DMS53 treated with DMSO at 0.1 percent for 48 hours (cell line): ENCODE results near the gene ALCAM.
"Not testable (repeated sequence)": the region's sequence is repeated elsewhere in the genome, so short reads cannot be mapped to it uniquely, and the experiment has no call there.

Experiments
- DNase-seq: peaks from one replicate; lab custom pipeline; 2025; ENCODE audit not compliant: unreplicated experiment; lab: John Stamatoyannopoulos, UW

Gene ALCAM

DNA sequence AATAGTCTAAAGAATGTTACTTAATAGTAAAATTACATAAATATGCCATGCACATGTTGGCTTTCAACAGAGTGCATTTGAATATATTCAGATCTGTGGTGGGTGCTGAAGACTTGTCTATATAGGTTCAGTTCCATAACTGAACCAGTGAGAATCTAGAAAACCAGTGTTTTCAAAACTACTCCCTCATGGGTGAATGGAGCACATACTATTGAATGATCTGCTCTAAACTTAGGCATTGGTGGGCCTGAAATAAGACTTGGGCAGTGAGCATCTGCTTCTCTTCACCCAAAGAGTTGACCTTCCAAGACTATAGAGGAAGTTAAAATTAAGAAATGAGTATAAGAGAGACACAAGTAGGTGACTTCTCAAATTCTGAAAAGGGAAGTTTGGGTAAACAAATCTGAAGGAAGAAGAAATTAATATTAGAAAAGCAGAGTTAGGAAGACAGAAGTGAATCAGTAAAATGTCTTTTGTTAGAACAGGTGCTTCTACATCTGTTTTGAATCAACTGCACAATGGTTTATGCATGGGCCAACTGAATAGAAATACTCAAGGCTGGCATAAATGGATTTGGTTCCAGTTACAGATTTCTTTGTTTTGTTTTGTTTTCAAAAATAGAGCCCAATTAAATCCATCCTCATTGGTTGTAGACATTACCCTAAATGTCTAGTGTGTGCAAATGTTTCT, 19.3 kb downstream of the ALCAM start:
- DNase-seq: no peak

DNA sequence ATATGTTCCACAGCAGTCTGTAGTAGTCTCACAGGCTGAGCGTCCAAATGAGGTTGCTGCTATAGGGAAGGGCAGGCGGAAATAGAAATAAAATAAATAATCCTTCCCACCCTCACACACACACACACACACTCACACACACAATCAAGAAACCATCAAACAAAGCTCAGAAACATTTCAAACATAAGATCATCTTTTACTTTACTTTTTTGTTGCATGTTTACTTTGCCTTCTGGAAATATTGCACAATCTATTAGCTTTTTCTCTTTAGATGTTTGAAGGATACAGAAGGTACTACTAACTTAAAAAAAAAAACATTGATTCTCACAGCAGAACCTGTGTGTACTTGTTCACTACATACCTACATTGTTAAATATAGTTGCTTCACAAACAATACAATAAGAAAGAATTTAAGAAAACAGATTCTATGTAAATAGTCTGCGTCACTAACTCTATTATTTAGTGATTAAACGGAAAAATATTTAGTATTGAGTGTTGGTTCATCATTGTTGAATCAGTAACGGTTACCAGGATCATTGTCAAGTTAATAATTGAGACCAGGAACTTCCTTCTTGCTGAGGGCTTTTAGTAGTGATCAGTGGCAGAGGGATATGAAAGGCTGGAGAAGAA, 20.5 kb downstream of the ALCAM start:
- DNase-seq: peak; percentile 63

DNA sequence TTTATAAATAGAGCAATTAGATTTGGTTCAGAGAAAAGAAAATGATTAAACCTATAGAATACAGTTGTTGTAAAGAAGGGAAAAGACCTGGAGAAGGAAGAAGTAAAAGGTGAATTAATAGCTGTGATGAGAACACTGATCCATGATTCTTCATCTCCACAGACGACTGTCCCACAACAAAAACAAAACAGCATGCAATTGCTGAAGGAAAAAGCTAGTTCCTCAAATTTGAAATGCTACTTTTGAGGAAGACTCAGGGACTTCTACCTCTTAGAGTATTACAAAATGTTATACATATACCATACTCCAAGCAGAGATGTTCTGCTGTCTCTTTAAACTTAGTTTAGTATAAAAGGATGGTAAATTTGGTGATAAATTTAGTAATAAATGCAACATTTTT, 21.5 kb downstream of the ALCAM start:
- no peak for DNase-seq

DNA sequence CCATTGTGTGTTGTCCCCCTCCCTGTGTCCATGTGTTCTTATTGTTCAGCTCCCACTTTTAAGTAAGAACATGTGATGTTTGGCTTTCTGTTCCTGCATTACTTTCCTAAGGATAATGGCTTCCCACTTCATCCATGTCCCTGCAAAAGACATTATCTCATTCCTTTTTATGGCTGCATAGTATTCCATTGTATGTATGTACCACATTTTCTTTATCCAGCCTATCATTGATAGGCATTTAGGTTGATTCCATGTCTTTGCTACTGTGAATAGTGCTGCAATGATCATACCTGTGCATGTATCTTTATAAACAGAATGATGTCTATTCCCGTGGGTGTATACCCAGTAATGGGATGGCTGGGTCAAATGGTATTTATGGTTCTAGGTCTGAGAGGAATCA, 23.1 kb downstream of the ALCAM start:
- DNase-seq: not testable (repeated sequence)

DNA sequence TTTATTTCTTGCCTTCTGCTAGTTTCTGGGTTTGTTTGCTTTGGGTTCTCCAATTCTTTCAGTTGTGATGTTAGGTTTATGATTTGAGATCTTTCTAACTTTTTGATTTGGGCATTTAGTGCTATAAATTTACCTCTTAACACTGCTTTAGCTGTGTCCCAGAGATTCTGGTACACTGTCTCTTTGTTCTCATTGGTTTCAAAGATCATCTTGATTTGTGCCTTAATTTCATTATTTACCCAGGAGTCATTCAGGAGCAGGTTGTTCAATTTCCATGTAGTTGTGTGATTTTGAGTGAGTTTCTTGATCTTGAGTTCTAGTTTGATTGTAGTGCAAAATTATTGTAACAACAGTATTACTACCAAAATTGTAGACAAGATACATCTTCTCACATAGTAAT, 25.9 kb downstream of the ALCAM start:
- DNase-seq: not testable (repeated sequence)

DNA sequence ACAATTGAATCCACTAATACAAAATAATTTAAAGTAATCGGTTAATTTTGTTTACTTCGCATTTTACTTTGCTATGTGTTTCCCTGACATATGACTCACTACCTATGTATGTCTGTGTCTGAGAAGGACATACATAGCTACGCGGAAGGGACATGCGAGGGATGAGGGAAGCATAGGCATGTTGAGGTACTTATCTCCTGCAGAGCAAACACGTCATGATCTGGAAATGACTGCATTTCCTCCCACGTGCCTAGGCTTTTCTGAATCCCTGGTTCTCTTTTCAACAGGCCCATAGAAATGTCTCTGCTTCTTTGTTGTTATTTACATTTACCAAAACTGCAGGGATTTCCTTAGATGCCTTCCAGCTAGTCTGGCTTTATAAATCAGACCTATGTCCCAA, 27.5 kb downstream of the ALCAM start:
- no peak for DNase-seq

DNA sequence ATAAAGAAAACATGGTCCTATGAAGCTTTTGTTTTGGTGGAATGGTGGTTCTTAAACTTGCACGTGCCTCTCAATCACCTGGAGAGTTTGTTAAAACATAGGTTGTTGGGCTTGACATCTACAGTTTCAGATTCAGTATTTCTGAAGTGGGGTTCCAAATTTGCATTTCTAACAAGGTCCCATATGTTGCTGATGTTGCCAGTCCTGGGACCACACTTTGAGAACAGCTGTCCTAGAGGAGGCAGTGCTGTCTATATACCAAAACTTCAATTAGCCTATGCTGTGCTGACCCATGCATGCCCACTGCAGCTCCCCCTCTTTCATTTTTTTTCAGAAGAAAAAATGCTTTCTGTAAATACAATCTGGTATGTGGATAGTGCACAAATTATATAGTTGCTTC, 31.3 kb downstream of the ALCAM start:
- DNase-seq: no peak

DNA sequence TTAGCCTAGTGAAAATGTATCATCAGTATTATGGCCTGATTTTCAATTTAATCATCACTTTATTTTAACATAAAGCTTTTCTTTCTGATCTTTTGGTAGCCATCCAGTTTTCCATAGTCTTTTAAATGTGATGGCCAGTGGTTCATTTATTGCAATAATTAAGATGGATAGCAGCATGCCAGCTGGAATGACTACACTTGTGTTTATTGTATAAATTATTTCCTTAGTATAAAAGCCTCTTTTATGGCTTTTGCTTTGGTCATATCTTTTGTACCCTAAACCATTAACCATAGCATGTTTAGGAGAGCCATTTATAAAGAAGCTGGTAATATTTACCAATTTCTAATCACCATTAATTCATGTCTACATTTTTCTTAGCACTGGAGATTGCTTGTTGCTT, 31.7 kb downstream of the ALCAM start:
- DNase-seq: no peak

DNA sequence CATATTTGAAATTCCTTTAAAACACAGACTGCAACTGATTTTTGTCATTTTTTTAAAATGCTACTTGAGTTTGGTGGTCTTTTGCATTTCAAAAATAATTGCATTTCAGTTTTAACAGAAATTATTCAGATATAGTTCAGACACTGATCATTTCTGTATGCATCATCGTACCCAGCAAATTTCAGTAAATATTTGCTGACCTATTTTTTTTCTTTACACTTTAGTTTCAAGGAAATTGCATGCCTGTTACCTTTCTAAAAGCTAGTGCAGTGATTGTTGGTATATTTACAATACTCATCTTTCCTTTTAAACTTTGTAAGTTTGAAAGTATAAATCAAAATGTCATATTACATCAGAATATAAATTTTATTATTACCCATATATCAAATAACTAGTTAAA, 32.4 kb downstream of the ALCAM start:
- DNase-seq: peak; percentile 8

DNA sequence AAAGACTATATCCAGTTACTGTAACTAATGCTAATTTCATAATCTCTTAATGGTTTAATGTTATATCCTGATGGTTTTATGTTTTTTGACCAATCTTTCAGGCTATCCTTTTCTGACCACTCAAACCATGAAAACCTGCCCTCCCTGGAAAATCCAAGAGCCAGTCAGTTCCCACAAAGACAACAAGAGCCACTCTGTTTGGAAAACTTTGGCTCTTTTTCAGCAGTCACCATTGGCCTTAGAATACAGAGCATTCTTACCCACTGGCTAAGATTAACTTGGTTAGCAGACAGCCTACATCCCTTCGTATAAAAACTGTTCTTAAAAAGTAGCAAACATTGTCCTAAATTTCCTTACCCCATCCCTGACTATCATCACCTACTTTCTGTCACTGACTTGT, 32.9 kb downstream of the ALCAM start:
- DNase-seq: no peak

DNA sequence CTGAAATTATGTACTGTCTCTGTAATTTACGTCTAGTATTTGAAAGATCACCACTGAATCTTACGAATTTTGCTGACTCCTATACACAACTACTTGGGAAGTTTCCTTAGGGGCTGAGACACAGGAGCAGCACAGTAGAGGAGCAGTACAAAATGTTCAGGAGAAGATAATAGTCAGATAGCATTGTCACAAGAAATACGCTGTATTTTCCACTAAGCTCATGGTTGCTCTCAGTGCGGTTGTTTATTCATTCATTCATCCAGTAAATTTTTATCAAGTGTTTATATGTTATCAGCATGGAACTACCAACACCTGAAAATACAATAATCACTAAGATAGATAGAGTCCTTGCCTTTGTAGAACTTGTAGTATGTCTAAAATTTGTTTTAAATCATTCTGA, 34.5 kb downstream of the ALCAM start:
- no peak for DNase-seq

DNA sequence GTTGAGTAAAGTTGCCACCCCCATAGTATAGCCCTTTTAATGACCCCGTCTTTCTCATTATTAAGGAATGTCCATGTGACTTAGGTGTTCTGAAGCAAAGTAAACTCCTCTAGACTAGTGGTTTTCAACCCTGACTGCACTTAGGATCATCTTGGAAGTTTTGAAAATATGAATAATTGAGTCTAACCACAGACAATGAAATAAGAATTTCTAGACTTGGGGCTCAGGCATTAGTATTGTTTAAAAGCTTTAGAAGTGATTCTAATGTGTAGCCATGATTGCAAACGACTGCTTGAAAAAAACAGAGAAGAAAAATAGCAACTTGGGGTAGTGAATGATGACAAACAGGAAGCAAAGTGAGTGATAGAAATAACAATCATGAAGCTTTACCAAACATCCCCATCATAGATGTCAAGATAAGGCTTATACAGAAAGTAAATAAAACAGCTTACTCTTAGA, 35.0 kb downstream of the ALCAM start:
- DNase-seq: no peak

DNA sequence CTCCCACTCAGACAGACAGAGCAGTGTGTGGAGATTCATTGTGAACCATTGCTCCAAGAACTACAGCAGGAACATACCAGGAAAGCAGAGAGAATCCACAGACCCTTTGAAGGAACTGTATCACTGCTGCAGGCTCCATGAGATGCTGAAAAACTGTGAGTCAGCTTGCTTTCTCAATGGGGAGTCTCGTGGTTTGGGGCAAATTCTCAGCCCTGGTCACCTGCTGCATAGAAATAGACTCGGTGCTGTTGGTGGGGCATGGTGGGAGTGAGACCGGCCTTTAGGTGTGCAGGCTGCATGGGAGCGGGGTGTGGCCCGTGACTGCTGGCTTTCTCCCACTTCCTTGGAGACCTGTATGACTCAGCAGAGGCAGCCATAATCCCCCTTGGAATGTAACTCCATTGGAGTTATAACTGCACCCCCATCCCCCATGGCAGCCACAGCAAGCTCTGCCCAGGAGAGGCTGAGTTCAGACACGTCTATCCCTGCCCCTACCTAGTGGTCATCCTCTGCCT, 35.6 kb downstream of the ALCAM start:
- no peak for DNase-seq

DNA sequence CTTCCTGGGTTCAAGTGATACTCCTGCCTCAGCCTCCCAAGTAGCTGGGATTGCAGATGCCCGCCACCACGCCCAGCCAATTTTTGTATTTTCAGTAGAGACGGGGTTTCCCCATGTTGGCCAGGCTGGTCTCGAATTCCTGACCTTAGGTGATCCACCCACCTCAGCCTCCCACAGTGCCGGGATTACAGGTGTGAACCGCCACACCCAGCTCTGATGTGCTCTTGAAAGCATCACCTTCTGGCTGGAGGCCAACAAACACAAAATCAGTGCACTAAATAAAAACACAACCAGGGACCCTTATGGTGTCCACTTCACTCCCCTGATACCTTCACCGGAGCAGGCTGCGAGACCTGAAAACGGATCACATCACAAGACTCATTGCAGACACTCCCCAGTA, 36.3 kb downstream of the ALCAM start:
- DNase-seq: not testable (repeated sequence)

DNA sequence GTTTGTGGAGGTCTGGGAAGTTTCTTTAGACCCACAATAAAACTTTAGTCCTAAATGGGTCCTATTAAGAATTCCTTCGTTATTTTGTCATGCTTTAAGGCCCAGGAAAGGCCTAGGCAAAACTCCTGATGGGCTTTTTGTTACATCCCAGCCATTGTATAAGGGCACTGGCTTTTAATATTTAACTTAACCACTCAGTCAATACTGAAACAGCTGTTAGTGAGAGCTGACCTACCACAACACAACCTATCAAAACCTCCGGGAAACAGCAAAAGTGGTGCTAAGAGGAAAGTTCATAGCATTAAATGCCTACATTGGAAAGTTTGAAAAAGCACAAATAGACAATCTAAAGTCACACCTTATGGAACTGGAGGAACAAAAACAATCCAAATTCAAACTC, 39.6 kb downstream of the ALCAM start:
- DNase-seq: no peak

DNA sequence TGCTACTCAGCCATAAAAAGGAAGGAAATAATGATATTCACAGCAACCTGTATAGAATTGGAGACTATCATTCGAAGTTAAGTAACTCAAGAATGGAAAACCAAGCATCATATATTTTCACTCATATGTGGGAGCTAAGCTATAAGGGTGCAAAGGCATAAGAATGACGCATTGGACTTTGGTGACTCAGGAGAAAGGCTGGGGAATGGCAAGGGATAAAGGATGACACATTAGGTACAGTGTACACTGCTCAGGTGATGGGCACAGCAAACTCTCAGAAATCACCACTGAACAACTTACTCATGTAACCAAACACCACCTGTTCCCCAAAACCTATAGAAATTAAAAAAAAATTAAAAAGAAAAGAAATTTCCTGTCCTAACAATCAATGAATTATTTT, 42.7 kb downstream of the ALCAM start:
- no peak for DNase-seq

DNA sequence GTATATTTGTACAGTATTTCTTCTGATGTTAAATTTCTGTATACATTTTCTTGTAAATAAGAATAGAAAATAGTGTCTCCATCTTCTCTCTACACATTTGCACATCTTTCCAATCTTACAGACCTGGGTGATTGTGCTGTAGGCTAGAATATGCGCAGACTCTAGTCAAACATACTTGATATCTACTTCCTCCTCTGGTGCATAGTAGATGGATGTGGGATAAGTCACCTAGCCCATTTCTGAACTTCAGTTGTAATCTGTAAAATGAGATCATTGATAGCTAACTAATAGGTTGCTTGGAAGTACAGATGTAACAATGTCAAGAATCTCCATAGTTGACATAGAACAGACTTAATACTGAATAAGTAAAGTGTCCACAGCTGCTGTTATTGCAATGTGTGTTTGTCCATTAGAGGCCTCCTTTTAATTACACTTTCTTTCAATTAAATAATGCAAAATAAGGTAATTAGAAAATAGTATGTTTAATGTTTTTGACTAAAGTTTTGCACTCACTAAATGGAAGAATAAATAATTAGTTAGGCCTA, 46.7 kb downstream of the ALCAM start:
- DNase-seq: no peak

DNA sequence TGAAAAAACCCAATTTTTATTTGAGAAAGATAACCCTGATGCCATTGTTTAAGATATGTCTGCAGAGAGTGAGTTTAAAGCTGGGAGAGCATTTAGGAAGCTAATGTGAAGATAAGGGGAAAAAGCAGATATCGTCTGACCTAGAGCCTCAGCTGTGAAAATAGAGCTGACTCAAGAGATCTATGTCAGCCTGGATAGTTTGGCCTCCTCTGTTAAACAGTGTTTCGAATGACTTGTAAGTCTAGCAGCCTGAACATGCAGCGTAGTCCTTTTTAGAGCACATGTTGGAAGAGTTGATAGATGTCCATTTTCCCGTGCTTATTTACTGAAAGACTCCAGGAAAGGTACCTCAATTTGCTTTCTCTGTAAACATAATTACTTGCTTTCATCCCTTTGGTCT, 48.1 kb downstream of the ALCAM start:
- no peak for DNase-seq

DNA sequence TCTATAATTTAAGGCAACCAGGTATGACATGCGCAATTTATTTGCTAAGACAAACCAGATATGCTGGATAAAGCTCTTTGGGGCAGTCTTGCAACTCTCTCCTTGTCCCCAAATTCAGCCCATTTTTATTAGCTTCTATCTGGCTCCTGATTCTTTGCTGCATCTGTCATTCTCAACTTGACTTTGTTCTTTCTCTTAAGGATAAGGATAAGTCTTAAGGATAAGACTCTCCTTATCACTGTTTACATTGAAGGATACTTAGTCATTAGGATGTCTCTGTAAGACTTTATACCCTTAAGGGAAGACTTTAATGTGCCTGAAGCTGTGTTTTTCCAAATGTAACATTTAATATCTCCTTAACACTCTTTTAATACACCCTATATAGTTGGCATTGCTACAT, 49.2 kb downstream of the ALCAM start:
- DNase-seq: no peak

DNA sequence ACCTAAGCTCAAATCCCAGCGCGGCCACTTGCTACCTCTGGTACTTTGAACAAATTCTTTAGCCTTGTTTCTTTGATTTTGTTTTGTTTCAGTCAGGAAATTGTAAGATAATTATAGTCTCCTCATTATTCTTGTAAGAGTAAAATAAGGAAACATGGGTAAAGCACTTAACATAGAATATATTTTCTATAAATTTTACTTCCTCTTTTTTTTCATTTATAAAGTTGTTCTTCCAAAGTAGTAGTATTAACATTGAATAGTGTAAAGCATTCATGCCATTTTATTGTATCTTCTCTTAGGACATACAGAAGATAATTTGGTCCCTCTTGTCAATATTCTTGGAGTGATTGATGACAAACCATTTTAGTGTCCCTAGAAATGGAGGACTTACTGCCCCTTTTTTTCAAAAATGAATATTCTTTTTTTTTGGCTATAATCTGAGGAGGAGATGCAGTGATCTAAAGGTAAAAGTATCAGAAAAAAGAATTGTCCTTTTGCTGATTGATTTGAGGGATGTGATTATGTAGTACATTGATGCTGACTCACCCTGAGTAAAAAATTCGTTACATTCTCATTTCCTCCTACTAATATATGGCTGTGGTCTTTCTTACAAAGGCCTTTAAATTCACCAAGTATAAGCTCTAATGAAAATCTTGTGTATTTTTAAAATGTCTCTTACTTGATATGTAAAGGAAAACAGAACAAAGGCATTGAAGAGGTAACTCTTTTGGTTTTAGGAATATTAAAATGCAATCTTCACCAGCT, 51.0 kb downstream of the ALCAM start:
- no peak for DNase-seq

DNA sequence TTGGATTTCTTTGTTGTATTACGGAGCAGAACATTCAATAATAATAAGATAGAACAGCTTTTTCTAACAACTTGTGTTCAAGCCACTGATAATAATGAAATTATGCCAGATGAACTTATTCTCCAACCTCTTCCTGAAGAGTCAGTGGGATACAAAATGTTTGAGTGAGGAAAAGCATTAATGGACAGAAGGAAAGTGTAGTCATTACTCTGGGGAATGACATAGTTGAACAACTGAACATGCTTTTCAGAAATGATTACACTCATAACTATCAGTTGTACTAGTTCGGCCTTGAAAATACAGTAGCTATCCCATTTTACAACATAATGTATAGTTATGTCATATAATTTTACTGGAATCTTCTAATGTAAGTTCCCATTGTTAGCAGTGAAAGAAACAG, 55.9 kb downstream of the ALCAM start:
- DNase-seq: no peak

DNA sequence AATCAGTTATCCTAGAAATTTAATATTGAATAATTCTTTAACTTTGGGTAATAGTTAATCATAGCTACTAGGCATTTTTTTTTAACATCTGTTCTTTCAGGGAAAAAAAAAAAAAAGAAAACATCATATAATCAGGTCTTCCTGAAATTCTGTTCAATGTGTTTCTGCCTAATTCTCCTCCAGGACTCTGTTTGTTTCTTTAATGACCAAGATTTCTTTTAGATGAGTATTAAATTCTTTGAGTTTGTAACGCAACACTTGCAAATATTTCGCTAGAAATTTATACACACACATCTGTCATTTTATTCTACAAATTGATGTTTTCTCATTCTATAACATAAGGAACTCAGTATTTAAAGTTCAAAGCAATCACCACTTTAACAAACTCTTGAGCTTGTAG, 56.7 kb downstream of the ALCAM start:
- no peak for DNase-seq
